Measurements from ENCODE around the gene TPK1. TPM values are rescaled to one million over a fixed set of nuclear protein-coding genes. Genes with fewer than 3 reads are reported as not detected.

TPK1 gene
- polyA plus RNA-seq, 1 of the 3 experiments (the other 2 are of a cell fraction) = 3.3 TPM

- POLR2A ChIA-PET = no interaction called here
- TF ChIP-seq SMC3 (IDR thresholded peaks at IDR 0.05; ENCODE audit: low read depth, low read length) = no peak
- no peak for TF ChIP-seq RCOR1 (IDR thresholded peaks at IDR 0.05; ENCODE audit: low read length)
- TF ChIP-seq GATA2 (CRISPR knock-in tag; IDR thresholded peaks at IDR 0.05) = no peak
- TF ChIP-seq TEAD4 (IDR thresholded peaks at IDR 0.05; ENCODE audit: borderline replicate concordance, insufficient read depth) = no peak
- no peak for TF ChIP-seq ELF1 (IDR thresholded peaks at IDR 0.05)
- TF ChIP-seq EZH2phosphoT487 (IDR thresholded peaks at IDR 0.05; ENCODE audit: borderline replicate concordance, low read depth) = no peak
- TF ChIP-seq CTCF (IDR thresholded peaks at IDR 0.05) = no peak
- TF ChIP-seq JUND (IDR thresholded peaks at IDR 0.05) = no peak
- no peak for TF ChIP-seq CHD2 (IDR thresholded peaks at IDR 0.05; ENCODE audit: low read length, partially characterized antibody)
- TF ChIP-seq MXI1 (IDR thresholded peaks at IDR 0.05; ENCODE audit: low read depth, low read length) = no peak
- no peak for TF ChIP-seq RXRA (IDR thresholded peaks at IDR 0.05; ENCODE audit: borderline replicate concordance, low read depth)
- TF ChIP-seq YY1 (IDR thresholded peaks at IDR 0.05; ENCODE audit: low read depth) = no peak
- TF ChIP-seq NFIC (IDR thresholded peaks at IDR 0.05; ENCODE audit: borderline replicate concordance) = no peak
- TF ChIP-seq SIN3A (IDR thresholded peaks at IDR 0.05; ENCODE audit: borderline replicate concordance, low read depth, low read length) = no peak
- no peak for TF ChIP-seq FOXJ3 (CRISPR knock-in tag; IDR thresholded peaks at IDR 0.05)
- no peak for TF ChIP-seq TCF12 (IDR thresholded peaks at IDR 0.05)
- no peak for TF ChIP-seq IRF3 (IDR thresholded peaks at IDR 0.05; ENCODE audit: low read depth, low read length)
- no peak for TF ChIP-seq EP300 (IDR thresholded peaks at IDR 0.05; ENCODE audit: borderline replicate concordance in 1 of 2, low read depth in 1 of 2, low read length in 1 of 2)
- TF ChIP-seq RFX5 (IDR thresholded peaks at IDR 0.05; ENCODE audit: low read length) = no peak
- TF ChIP-seq USF1 (IDR thresholded peaks at IDR 0.05; ENCODE audit: borderline replicate concordance, low read depth) = no peak
- H3K9ac ChIP-seq = no peak overlapping the region
- H3K36me3 ChIP-seq (replicated peaks in 1 of 2; ENCODE audit: control insufficient read depth in 1 of 2, insufficient read depth in 2 of 2, low read length in 1 of 2) = no peaks in the 10 kb centered on the region
- H3K9me3 ChIP-seq = no peaks in the 10 kb centered on the region
- H3F3A ChIP-seq (replicated peaks; ENCODE audit: insufficient read depth) = no peaks in the 10 kb centered on the region
- no peaks in the 10 kb centered on the region for H3K79me2 ChIP-seq (ENCODE audit: insufficient read depth)
- H3K4me3 ChIP-seq (ENCODE audit: low read depth in 2 of 2, low read length in 1 of 2) = no peak overlapping the region
- H2AFZ ChIP-seq (ENCODE audit: low read depth) = no peak overlapping the region
- no peaks in the 10 kb centered on the region for H4K20me1 ChIP-seq (ENCODE audit: insufficient read depth)
- no peaks in the 10 kb centered on the region for H3K4me1 ChIP-seq (ENCODE audit: control insufficient read depth in 1 of 2, insufficient read depth in 2 of 2, low read depth in 1 of 2, low read length in 1 of 2)
- no peaks in the 10 kb centered on the region; the same call in 1 of the 2 replicates for H3K27me3 ChIP-seq (ENCODE audit: insufficient read depth)
- CTCF ChIA-PET = interaction anchor here (1.9 kb wide), 1 partner anchor 18 kb away, joined by 6 read pairs; no protein-coding TSS in a partner anchor
- 4% methylated on average over 3 of the region's 3 CpGs for WGBS (ENCODE audit: low lambda C conversion rate)
- no peak overlapping the region for H3K4me2 ChIP-seq
- DNase-seq = no peak
- H3K9me2 ChIP-seq = no peaks in the 10 kb centered on the region
- no peak overlapping the region for H3K27ac ChIP-seq (ENCODE audit: low read depth in 2 of 2, low read length in 1 of 2)
These were observed 115.1 kb downstream of the TPK1 start for GRCh38 chr7:144720710-144721109.
